Activated T-helper 9 cell treated with anti-CD3 and anti-CD28 coated beads, Interleukin-2, amount 50 U/mL, for 16 hours (primary cell): ENCODE results near the gene MAEA.
"Not testable (repeated sequence)": the region's sequence is repeated elsewhere in the genome, so short reads cannot be mapped to it uniquely, and the experiment has no call there.

ENCODE experiments used
- DNase-seq: peaks from one replicate; pipeline ENCODE4 v3.0.0-alpha.2; 2020; ENCODE audit warnings: low read depth

Gene MAEA

DNA sequence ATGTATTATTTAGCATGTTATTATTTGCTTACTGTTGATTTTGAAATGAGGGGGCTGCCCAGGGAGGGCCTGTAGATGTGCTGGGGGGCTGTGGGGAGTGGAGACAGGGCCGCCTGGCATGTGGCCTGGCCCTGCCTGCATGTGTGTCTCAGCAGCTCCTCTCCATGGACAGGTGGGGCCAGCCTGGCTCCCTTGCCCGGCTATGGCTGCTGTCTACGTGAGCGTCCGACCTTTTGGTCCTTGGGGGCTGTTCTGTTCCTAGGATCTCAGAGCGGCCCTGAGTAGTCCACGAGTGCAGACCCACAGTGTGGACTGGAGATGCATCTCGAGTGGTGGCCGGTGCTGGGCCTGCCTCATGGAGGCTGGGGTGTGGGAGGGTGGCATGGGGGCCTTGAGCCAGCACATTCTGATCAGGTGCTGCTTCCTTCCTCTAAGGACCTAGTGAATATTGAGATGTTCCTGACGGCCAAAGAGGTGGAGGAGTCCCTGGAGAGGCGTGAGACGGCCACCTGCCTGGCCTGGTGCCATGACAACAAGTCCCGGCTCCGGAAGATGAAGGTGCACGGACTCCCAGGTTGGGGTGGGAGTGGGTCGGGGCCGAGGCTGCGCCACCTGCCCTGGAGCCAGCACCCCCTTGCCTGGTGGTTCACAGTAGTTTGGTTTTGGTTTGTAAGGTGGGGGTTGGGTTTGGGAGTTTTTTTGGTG is 32.4 kb downstream of the MAEA start:
- DNase-seq, result no peak

- DNase-seq, result no peak
These were observed 33.6 kb downstream of the MAEA start for GRCh38 chr4:1323280-1323634.

GRCh38 chr4:1323635-1324442 is 34.1 kb downstream of the MAEA start:
- DNase-seq, result no peak

DNA sequence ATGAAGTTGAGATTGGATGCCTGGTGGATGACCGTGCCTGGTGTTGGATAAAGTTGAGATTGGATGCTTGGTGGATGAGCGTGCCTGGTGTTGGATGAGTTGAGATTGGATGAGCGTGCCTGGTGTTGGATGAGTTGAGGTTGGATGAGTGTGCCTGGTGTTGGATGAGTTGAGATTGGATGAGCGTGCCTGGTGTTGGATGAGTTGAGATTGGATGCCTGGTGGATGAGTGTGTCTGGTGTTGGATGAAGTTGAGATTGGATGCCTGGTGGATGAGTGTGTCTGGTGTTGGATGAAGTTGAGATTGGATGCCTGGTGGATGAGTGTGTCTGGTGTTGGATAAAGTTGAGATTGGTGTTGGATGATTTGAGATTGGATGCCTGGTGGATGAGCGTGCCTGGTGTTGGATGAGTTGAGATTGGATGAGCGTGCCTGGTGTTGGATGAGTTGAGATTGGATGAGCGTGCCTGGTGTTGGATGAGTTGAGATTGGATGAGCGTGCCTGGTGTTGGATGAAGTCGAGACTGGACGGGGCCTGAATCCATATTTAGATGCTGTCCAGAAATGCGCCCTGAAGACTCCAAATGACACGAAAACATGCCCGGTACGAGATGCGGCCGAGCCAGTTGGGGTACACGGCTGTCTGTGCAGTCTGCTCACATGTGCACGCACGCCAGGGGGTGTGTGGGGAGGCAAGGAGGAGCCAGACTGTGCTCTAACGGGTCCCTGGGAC is 34.9 kb downstream of the MAEA start:
- not testable (repeated sequence) for DNase-seq

DNA sequence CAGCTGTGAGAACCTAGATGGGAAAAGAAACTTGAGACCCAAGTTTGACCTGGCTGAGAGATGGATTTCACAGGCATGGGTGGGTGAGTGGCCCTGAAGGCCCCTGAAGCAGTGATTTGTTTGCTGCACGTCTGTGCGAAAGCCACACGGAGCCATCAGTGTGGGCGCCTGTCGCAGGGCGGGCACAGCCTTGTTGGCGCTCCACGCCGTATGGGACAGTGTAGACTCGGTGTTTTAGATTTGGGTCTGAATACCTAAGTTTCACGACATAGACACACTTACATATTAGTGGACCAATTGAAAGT is 35.4 kb downstream of the MAEA start:
- DNase-seq, result no peak

DNA sequence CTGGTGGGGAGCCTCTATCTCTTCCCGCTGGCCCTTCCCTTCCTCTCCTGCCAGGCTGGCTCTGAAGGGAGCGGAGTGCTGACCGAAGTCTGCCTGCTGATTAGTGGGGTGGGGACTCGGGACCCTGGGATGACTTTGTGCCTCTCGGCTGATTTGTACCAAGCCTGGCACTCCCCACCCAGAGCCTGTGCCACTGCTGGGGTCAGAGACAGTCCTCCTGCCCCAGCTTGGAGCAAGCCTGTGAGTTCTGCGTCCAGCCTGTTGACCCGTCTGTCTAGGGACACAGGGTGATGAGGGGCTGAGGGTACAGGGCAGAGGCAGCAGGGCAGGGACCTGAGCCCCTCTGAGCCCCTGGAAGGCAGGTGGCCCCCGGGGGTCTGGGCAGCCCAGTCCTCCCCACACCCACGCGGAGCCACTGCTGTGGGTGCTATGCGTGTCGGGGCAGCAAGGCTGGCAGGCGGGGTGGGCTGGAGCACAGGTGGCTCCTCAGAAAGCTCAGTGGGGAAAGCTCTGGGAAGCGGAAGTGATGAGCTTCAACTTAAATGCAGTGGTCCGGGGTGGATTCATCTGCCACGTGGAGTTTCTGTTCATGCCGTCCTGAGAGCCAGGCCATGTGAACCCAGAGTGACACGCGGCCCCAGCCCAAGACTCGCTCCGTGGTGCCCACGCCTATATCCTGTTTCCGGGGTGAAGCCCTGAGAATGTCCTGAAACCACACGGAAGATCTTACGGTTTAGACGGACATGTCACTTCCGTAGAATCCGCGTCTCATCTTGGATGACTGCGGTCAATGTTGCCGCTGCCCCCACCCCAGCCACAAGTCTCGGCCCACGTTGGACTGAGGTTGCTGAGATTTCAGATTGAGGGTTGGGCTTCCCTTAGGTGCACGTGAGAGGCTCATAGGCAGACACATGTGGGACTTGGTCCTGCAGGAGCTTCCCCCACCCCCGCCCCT is 36.3 kb downstream of the MAEA start:
- no peak for DNase-seq

- DNase-seq, result no peak
These were observed 37.2 kb downstream of the MAEA start for GRCh38 chr4:1326751-1327525.

- DNase-seq, result no peak
These were observed 38.0 kb downstream of the MAEA start for GRCh38 chr4:1327526-1328266.

DNA sequence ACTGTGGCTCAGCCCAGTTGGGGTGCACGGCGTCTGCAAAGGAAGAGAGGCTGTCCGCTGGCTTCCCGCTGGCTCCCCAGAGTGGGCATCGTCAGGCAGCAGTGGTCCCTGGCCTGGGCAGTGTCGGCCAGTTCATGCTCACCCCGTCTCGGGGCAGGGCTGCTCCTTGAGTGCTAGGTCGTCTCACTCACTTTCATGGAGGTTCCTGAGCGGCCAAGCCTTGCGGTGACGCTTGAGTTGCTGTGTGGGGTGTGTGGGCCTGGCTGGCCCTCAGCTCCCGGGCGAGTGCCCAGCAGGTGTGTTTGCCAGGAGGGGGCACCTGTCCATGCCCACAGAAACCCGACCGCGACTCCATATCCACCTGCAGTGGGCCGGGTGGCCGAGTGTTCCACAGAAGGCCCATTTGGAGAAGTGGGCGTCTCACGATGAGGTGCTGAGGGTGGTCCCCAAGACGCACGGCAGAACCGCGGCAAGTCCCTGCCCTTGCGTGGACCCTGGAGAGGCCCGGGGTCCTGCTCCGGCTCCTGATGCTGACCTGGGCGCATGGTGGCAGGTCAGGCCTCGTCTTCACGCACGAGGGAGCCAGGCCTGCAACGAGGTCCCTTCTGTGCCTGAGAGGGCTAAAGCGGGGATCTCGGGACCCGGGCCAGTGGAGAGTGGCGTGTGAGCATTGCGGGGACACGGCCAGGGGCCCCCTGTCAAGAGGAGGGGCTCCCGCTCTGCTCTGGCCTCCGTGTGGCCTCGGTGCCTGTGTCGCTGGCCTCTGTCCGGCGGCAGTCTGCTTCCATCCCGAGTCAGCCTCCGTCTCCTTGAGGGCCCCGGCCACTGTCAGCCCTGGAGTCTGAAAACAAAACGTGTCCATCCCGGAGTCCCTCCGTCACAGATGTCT is 38.8 kb downstream of the MAEA start:
- no peak for DNase-seq

- DNase-seq, result no peak
These were observed 40.0 kb downstream of the MAEA start for GRCh38 chr4:1329408-1330371.

DNA sequence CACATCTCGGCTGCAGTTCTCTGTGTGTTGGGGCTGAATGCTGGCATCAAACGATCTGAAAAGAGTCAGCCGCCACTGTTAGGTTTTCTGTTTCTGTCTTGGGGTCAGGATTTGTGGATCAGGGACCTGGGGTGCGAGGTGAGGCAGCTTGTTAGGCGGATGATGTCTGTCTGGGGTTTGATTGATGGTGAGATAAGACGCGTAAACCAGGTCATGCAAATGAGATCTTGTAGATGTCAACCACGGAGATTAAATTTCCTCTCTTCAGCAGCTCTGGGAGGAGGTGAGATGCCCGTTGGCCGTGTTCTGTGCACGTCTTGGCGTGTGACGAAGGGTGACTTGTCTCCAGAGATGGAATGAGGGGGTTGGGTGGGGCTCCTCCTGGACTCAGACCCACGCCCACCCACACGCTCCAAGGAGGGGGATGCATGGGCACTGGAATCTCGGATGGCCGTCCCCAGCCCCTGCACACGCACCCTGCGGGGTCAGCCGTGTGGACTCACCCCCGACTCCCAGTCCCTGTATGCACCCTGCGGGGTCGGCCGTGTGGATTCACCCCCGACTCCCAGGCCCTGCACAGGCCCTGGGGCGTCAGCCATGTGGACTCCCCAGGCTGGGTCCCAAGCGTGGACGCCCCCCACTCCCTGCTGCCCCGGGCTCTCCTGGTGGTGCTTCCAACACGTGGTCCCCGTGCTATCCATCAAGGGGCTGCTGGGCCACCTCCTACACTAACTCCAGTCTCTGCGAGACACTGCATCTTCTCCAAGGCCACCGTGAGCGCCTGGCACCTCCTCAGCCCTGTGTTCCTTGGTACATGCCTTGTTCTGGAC is 41.3 kb downstream of the MAEA start:
- peak; percentile 48 for DNase-seq

DNA sequence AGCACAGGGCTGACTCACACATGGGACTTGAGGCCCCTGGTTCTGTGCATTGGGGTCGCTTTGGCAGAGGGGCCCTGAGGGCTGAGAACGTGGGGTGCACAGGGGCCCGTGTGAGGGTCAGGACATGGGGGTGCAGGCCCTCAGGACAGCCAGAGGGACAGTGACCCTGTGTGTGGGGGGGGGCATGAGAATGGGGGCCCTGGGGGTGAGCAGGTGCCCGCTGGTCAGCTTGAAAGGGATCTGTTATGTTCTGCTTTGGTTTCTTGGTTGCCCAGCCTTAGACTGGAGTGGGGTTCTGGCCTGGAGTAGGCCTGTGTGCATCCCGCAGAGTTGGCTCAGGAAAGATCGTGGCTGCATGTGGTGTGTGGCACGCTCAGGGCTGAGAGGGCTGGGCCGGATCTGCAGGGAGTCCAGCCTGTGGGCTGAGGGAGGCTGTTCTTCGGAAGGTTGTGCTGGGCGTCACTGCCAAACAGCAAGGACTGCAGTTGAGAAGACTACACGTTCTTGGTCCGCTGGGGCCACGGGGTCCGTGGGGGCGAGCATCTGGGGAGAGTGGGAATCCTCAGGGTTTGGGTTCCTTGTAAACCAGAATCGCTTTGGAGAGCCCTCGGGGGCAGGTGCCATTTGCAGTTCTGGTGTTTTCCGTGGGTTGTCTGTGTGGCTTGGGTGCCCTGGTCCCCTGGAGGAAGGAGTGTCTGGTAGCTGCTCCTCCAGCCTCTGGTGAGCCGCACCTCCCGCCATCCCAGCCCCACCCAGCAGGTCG is 42.1 kb downstream of the MAEA start:
- no peak for DNase-seq

DNA sequence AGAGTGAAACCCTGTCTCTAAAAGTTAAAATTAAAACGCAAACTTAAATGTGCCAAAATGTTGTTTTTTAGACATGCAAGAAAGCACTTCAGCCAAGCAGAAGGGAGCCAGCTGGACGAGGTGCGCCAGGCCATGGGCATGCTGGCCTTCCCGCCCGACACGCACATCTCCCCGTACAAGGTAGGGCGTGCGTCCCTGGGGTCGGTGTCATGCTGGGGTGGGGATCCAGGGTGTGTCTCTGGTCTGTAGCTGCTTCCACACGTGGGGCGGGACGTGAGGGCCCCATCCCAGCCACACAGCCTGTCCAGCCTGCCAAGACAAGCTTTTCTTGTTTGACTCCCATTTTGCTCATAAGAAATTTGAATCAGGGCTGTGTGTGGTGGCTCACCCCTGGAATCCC is 43.0 kb downstream of the MAEA start:
- no peak for DNase-seq

GRCh38 chr4:1333256-1333655 is 43.6 kb downstream of the MAEA start:
- DNase-seq, result no peak

- not testable (repeated sequence) for DNase-seq
These were observed 44.3 kb downstream of the MAEA start for GRCh38 chr4:1333851-1334578.

GRCh38 chr4:1334579-1334895 is 44.8 kb downstream of the MAEA start:
- DNase-seq, result no peak
